Embryonic facial prominence (tissue), 1 donor: ENCODE measurements around the gene FAAH.
"Not testable (repeated sequence)": the region's sequence is repeated elsewhere in the genome, so short reads cannot be mapped to it uniquely, and the experiment has no call there.

Experiments used
- DNase-seq: peaks from one replicate; pipeline ENCODE4 v3.0.0-alpha.2; 2016; ENCODE audit errors: extremely low spot score

The FAAH gene

DNA sequence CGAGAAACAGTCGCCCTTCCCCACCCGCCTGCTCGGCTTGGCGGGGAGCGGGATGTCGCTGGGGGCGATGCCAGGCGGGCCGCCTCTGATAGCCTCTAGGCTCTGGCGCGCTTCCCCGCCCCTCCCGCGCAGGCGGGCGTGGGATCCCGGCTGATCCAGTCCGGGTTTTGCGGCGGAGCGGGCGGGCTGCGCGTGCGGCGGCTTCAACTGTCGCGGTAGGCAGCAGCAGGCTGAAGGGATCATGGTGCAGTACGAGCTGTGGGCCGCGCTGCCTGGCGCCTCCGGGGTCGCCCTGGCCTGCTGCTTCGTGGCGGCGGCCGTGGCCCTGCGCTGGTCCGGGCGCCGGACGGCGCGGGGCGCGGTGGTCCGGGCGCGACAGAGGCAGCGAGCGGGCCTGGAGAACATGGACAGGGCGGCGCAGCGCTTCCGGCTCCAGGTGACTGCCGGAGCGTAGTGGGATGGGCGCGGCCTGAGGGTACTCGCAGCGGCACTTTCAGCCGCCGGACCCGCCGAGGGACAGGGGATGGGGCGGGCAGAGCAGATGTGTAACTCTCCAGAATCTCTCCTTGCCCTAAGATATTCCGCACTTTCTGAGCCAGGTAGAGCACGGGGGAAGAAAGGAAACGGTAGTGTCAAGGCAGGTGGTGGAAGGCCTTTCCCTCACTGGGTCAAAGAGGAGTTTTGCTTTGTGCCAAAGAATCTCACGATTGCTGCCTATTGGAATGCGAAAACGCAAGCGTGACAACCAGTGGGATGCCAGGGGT, at the start of gene FAAH:
TSS of gene FAAH (plus strand) at position 210 of the 764 bp plus-strand sequence. CDS start at position 242, 32 bp downstream.
- no peak for DNase-seq

DNA sequence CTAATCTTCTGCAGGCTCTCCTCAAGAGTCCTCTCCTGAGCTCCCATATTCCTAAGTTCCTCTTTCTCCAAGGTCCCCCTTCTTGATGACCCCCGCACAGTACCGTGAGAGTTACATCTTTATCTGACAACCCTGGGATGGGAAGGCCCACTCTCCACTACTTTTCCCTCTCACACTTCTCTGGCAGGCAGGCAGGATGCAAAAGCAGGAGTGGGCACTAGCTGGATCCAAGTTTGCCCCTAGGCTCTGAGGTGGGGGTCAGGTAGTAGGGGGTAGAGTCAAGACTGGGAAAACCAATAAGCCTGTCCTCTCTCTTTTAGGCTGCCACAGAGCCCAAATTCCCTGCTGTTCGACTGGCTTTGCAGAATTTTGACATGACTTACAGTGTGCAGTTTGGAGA, 49.6 kb upstream of the FAAH start:
- DNase-seq: no peak

DNA sequence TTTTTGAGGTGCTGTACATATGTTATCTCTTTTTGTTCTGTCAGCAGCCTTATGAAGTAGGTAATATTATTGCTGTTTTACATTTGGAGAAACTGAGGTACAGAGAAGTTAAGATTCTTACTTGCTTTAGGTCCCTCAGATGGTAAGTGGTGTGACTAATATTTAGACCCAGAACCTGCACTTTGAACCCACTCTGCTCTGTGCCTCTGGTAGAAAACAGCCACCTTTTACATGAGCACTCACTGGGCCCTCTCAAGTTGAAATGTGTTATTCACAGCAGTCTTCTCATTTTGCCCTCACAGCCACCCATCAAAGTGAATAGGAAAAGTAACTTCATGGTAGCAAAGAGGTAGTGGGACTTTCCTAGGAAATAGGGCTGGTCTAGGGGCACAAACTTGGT, 48.8 kb upstream of the FAAH start:
- DNase-seq: no peak

DNA sequence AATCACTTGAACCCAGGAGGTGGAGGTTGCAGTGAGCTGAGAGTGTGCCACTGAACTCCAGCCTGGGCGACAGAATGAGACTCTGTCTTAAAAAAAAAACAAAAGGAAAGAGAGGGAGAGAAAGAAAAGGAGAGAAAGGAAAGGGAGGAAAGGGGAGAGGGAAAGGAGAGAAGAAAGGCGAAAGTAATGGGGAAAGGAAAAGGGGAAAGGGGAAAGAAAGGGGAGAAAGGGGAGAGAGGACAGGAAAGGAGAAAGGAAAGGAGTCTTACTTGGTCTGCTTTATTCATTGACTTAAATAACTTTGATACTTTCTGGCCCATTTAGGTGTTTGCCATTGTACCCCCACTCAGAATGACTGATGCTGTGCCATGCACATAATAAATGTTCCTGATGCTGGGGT, 41.8 kb upstream of the FAAH start:
- no peak for DNase-seq

DNA sequence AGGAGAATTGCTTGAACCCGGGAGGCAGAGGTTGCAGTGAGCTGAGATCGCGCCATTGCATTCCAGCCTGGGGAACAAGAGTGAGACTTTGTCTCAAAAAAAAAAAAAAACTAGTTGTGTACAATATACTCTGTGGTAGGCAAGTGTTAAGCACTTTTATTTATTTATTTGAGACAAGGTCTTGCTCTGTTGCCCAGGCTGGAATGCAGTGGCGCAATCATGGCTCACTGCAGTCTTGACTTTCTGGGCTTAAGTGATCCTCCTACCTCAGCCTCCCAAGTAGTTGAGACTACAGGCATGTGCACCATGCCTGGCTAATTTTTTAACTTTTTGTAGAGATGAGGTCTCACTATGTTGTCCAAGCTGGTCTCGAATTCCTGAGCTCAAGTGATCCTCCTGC, 38.2 kb upstream of the FAAH start:
- not testable (repeated sequence) for DNase-seq

DNA sequence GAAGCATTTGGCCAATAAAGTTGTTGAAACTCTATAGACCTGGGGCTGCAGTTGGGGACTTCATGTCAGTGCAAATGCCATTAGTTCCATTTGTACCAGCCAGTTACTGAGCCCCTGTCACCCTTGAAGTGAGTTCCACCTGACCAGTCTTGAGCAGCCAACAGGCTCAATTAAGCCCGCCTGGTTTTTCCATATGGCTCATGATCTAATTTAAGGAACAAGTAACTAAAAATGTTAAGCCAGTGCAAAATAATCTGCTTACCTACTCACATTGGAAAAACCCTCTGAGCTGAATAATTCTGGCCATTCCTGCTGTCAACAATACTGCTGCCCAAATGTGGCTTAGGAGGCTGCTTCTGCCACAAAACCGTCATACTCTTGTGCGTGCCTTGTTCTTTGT, 32.0 kb upstream of the FAAH start:
- no peak for DNase-seq

DNA sequence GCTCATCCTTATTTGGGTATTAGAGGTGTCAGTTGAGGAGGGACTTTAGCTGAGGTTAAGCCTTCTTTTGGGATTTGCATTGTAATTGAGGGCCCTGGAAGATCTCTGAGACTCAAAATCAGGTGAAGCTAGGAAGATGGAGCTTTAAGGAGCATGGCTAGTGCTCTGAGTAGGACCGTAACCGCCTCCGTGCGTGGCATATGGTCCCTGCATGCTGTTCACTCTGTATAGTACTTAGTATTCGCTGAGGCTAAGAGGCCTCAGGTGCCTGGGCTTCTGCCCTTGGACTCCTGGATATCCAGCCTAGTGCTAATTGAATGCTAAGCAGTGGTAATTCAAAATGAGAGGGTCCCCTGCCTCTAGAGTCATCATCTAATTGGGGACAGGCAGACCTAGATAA, 31.0 kb upstream of the FAAH start:
- DNase-seq: no peak

DNA sequence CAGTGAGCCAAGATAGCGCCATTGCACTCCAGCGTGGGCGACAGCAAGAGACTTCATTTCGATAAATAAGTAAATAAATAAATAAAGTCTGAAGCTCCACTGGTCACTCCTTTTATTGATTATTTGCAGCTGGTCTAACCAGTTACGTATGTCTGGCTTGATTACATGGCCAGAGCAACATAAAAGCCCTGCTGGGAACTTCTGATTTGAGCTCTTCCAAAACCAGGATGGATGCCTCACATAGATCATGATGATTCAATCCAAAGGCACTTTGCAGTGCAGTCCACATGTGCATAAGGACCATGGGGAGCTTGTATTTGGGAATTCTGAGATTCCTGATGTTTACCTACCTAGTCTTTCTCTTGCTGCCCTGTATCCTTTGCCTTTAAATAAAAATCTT, 29.5 kb upstream of the FAAH start:
- no peak for DNase-seq

DNA sequence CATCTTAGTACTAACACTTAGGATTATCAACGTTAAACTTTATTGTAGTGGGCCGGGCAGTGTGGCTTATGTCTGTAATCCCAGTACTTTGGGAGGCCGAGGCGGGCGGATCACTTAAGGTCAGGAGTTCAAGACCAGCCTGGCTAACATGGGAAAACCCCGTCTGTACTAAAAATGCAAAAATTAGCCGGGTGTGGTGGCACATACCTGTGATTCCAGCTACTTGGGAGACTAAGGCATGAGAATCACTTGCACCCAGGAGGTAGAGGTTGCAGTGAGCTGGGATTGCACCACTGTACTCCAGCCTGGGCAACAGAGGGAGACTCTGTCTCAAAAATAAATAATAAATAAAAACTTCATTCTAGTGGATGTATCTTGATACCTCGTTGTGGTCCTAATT, 28.3 kb upstream of the FAAH start:
- not testable (repeated sequence) for DNase-seq

DNA sequence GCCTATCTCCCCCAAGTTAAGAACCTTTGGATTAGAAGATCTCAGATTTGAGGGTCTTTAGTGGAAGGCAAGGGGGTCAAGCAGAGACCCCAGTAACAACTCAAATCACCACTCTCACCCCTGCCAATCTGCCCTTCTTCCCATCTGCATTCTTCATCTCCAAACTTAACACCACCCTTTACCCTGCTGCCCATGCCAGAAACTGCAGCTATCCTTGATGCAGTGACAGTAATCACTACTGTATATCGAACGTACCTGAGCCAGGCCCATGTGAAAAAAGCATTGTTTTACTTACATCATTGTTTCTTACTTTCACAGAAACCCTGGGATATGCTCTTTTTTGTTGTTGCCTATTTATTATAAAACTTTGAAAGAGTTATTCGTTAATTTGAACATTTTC, 27.0 kb upstream of the FAAH start:
- DNase-seq: no peak

DNA sequence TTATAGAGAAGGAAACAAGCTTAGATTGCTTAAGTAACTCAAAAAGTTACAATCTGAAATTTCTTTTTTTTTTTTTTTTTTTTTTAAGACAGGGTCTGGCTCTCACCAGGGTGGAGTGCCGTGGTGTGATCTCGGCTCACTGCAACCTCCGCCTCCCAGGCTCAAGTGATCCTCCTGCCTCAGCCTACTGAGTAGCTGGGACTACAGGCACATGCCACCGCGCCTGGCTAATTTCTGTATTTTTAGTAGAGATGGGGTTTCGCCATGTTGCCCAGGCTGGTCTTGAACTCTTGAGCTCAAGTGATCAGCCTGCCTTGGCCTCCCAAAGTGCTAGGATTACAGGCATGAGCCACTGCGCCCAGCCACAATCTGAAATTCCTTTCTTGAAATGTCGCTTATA, 26.4 kb upstream of the FAAH start:
- not testable (repeated sequence) for DNase-seq

DNA sequence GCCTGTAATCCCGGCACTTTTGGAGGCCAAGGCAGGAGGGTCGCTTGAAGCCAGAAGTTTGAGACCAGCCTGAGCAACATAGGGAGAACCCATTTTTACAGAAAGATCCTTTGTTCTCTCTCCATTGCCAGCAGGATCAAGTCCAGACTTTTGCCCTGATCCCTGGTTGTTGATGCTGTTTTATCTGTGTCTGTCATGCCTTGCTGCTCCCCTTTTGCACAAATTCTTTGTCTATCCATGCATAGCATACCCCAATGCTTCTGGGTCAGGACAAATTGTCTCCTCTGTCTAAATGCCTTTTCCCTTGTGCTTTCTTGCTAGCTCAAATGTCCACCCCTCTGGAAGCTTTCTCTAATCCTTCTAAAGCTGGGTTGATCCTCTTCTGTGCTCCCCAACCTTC, 25.3 kb upstream of the FAAH start:
- no peak for DNase-seq

DNA sequence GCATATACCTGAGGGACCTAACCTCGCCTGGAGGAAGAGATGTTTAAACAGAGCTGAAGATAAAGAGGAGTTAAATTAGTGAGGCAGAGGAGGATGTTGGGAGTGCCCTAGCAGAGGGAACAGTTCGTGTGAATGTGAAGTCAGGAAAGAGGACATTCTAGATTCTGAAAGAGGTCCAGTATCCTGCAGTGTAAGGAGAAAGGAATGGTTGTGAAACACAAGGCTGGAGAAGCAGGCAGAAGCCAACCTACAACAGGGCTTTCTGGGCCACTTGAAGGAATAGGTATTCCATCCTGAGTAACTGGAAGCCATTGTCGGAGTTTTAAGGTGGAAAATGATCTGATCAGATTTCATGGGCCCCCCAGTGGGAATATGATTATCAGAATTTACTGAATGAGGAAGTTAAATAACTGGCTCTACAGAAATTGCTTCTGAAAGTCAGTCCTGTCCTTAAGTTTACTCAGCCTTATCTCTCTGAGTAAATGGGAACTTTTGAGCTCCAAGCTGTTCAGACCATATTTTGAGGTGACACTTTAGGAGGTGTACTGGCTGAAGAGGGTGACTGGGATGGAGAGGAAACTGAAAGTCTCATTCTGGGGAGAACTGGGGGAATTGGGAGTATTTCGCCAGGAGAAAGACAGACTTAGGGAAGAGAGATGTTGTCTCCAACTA, 24.4 kb upstream of the FAAH start:
- DNase-seq: no peak

DNA sequence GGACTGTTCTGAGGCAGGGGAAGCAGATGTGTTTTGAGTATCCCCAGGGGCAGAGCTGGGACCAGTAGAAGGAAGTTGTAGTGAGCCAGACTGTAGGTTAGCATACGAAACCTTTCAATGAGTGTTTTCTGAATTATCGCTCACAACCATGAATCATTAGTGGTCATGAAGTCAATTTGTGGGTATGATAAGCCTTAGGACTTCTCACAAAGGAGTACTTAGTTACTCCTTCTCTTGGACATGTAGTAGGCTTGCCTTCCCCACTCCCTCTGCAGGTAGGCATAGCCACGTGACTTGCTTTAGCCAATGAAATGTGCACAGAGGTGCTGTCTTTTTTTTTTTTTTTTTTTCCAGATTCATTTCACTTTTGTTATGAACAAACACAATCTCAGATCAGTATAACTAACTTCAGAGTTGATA, 23.9 kb upstream of the FAAH start:
- DNase-seq: no peak

DNA sequence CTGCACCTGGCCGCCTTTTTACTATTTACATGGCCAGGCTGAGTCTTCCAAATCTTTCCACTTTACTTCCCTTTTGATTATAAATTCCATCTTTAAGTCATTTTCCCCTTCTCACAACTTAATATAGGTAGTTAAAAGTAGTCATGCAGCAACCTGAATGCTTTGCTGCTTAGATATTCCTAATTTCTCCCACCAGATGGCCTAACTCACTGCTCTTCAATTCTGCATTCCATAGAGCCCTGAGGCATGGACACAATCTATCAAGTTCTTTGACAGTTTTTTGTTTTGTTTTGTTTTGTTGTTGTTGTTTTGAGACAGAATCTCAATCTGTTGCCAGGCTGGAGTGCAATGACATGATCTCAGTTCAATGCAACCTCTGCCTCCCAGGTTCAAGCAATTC, 21.7 kb upstream of the FAAH start:
- DNase-seq: no peak

DNA sequence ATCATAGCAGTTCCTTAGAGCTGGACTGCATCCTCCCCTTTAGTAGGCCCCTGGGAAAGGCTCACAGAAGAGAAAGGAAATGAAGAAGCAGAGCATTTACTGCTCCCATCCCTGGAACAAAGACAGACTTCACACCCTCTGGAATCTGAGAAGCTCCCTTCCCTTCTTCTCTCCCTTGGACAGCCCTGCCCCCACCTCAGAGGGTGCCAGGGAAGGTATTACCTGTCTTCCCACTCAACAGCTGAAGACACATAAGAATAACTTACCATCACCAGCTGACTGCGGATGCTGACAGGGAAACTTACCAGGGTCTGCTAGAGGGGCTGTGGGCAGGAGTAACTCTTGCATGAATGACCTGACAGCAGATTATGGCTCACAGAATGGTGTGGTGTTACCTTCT, 14.1 kb upstream of the FAAH start:
- DNase-seq: no peak

DNA sequence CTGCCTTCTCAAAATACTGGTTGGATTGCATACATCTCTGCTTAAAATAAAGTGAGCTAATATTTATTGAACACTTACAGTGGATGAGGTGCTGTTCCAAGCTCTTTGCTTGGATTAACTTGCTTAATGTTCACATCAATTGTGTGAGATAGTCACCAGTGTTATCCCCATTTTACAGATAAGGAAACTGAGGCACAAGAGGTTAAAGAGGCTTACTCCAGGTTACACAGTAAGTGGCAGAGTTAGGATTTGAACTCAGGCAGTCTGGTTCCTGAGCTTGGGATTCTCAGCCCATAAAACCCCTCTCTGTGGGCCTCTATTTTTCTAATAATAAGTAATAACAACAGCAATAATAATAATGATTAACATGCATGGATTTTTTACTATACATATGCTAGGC, 13.6 kb upstream of the FAAH start:
- no peak for DNase-seq

DNA sequence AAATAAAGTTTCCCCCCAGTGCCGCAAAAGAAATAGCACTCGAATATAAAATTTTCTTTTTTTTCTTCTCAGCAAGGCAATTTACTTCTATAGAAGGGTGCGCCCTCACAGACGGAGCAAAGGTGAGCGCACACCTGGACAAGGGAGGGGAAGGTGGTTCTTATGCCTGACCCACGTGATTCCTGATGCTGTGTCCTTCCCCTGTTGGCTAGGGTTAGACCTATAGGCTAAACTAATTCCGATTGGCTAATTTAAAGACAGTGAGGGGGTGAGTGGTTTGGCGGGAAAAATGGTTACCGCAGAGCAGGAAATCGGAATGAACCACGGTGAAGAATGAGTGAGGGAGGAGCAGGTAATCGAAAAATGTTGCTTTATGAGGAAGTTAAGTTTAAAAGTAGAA, 607 bp upstream of the FAAH start:
- DNase-seq: no peak

DNA sequence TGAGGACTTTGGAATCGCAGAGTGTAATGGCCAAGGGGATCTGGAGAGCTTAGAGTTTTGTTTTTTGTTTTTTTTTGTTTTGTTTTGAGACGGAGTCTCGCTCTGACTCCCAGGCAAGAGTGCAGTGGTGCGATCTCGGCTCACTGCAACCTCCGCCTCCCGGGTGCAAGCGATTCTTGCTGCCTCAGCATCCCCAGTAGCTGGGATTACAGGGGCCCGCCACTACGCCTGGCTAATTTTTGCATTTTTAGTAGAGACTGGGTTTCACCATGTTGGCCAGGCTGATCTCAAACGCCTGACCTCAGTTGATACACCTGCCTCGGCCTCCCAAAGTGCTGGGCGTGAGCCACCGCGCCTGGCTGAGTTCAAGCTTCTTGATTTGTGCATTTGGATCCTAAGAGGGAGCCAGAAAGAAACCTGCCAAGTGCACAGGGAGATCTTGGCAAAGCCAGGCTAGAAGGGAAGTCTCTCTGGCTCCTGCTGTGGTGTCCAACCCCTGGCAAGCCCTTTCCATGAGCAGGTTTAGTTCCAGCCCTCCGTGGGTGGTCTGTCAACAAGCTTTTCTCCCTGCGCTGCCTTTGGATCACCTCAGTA, 852 bp downstream of the FAAH start:
- DNase-seq: no peak

DNA sequence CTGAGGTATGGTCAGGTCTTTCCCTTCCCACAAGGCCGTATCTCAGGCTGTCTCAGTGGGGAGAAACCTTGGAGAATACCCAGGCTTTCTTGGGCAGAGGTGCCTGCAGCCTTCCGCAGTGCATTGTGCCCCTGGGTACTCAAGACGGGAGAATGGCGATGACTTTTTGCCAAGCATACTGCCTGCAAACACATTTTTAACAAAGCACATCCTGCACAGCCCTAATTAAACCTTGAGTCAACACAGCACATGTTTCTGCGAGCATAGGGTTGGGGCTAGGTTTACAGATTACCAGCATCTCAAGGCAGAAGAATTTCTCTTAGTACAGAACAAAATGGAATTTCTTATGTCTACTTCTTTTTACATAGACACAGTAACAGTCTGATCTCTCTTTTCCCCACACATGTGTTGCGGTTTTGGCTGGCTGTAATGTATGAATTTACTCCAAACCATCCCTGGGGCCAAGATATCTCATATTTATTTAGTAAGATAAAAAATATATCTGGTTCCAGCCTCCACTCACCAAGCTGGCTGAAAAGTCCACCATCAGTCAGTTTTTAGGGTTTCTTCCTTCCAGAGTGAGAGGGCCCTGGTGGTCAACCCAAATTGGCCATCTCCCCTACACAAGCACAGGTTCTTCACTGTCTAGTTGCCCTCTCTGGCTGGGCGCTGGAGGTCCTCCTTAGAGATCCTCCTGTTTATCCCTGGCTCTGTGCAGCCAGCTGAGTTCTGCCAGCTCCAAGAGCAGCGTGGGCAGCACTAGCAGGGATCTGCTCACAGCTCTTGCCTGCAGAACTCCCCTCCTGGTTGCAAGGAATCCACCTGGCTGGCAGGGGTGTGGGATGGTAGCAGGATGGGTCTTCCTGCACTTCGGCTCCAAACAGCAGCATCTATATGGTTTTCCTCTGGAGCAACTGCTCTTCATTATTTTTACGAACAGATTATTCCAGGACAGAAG, 2.6 kb downstream of the FAAH start:
- DNase-seq: no peak

DNA sequence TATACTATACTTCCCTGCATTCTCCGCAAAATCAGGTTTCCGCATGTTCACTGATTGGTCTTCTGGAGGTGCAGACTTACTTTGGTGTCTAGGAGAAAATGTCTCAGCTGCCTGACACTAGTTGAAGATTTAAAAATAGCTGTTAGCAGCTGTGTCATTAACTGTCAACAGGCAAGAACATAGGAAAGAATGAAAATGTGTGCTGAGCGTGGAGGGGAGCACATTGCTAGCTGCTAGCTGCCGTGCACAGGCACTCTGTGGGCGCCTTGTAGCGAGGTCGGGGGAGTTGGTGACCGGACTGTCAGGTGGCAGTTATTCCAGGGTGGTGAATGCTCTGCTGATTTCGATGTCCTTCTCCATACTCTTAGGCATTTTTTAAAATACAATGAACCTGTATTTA, 5.2 kb downstream of the FAAH start:
- DNase-seq: no peak

DNA sequence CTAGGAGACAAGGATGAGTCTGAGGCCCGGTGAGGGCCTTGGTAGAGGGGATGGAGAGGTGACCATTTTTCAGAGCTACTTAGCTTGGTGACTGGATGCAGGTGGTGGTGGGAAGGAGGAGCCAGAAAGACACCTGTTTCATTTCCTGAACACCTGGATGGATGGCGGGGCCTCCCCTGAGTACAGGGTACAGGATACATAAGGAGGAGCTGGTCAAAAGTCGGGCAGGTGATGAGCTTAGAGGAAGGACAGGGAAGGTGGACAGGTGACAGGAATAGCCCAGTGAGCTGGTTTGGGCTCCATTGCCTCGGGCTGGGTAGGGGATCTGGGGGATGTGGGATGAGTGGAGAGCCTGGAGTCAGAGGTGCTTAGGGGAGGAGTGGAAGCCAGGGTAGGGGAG, 6.3 kb downstream of the FAAH start:
- no peak for DNase-seq
